SU-DHL-6 (cell line): Measurements from ENCODE around the gene PLIN5.

Source experiments
- H2AFZ ChIP-seq: fragments of 200-600 bp; sonication (generic); 2 replicates; pipeline ENCODE4 v1.6.1; 2014; ENCODE audit warnings: low read depth, mild to moderate bottlenecking, moderate library complexity, mixed read lengths, antibody characterized with exemption, low read length; ENCODE audit not compliant: severe bottlenecking
- H3F3A ChIP-seq: fragments of 200-600 bp; shearing (Covaris generic); 2 replicates; pipeline ENCODE4 v1.6.0; 2016; ENCODE audit warnings: antibody characterized with exemption, mild to moderate bottlenecking; ENCODE audit not compliant: insufficient read depth
- H3K27ac ChIP-seq: fragments of 200-600 bp; sonication (generic); 2 replicates; pipeline ENCODE4 v1.5.1; 2016; ENCODE audit warnings: low read depth, mild to moderate bottlenecking, low read length, moderate library complexity, mixed read lengths
- H3K27me3 ChIP-seq: fragments of 200-600 bp; sonication (generic), shearing (Covaris generic); 2 replicates; pipeline ENCODE4 v1.6.0; 2014; ENCODE audit warnings: mild to moderate bottlenecking, low read length
- H3K36me3 ChIP-seq: fragments of 200-600 bp; sonication (generic); 2 replicates; pipeline ENCODE4 v1.6.1; 2014; ENCODE audit warnings: mild to moderate bottlenecking, low read length, mixed read lengths
- H3K4me2 ChIP-seq: fragments of 300-600, 200-600 bp; shearing (Covaris generic), sonication (generic); 2 replicates; pipeline ENCODE4 v1.6.0; 2014; ENCODE audit warnings: low read length, low read depth, mild to moderate bottlenecking; ENCODE audit not compliant: poor library complexity, severe bottlenecking
- H3K4me3 ChIP-seq: fragments of 200-600 bp; sonication (generic); 2 replicates; pipeline ENCODE4 v1.5.1; 2014; ENCODE audit warnings: antibody characterized with exemption, low read length, mild to moderate bottlenecking, mixed read lengths; ENCODE audit not compliant: insufficient read depth, poor library complexity, severe bottlenecking
- H3K79me2 ChIP-seq: fragments of 200-600 bp; sonication (generic); 2 replicates; pipeline ENCODE4 v1.6.1; 2014; ENCODE audit warnings: mild to moderate bottlenecking, low read length, moderate library complexity; ENCODE audit not compliant: insufficient read depth
- H3K9ac ChIP-seq: fragments of 200-600 bp; sonication (generic); 2 replicates; pipeline ENCODE4 v1.7.0; 2014; ENCODE audit warnings: mild to moderate bottlenecking, low read length
- H3K9me2 ChIP-seq: fragments of 200-600 bp; sonication (generic); replicated peaks from 2 replicates; pipeline ENCODE4 v1.6.1; 2014; ENCODE audit warnings: low read length; ENCODE audit not compliant: insufficient read depth
- H3K9me3 ChIP-seq: fragments of 200-600 bp; sonication (generic); 2 replicates; pipeline ENCODE4 v1.6.1; 2014; ENCODE audit warnings: low read length, mixed read lengths; ENCODE audit not compliant: insufficient read depth
- H4K20me1 ChIP-seq: fragments of 200-600 bp; sonication (generic); 2 replicates; pipeline ENCODE4 v1.6.1; 2014; ENCODE audit warnings: low read depth, mild to moderate bottlenecking, antibody characterized with exemption, low read length, moderate library complexity, mixed read lengths
- EZH2phosphoT487 ChIP-seq: fragments of 200-600 bp; sonication (generic), shearing (Covaris generic); conservative IDR thresholded peaks from 2 replicates; pipeline ENCODE4 v1.6.1; 2018; ENCODE audit warnings: mild to moderate bottlenecking, antibody characterized with exemption, low read length, moderate library complexity, mixed read lengths
- TF ChIP-seq, protein P1 (sequence below): fragments of 200-600 bp; sonication (generic); IDR thresholded peaks from one replicate; pipeline ENCODE4 v1.5.1; 2017; ENCODE audit warnings: antibody characterized with exemption, mild to moderate bottlenecking, low read length, moderate library complexity; ENCODE audit not compliant: insufficient read depth, poor library complexity, severe bottlenecking

Gene PLIN5

DNA sequence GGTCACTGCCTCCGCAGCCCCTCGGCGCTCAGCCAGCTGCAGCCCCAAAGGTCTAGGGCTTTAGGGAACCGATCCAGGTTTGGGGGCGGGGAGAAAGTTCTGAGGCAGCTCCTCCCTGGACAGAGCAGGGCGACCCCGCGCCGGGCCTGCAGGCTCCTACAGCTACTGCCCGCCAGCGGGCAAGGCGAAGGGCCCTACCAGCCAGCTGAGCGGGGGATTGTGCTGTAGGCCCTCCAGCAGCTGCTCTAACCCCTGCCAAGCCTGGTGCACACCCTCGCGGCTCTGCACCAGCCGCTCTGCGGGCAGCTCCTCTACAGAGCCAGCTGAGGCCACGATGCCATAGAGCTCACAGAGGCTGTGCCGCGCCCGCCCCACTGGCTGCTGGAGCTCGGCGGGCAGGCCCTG lies 30.7 kb downstream of the PLIN5 start:
- no peaks in the 10 kb centered on the region for H3K36me3 ChIP-seq

GRCh38 chr19:4503825-4504170 lies 31.2 kb downstream of the PLIN5 start:
- H3K27ac ChIP-seq, result no peak overlapping the region
- H3K9ac ChIP-seq, result no peak overlapping the region
- no peaks in the 10 kb centered on the region for H4K20me1 ChIP-seq
- H3K79me2 ChIP-seq, result no peaks in the 10 kb centered on the region
- H3K9me2 ChIP-seq, result no peaks in the 10 kb centered on the region
- H2AFZ ChIP-seq, result no peak overlapping the region
- H3K4me3 ChIP-seq, result no peak overlapping the region
- H3K27me3 ChIP-seq, result no peaks in the 10 kb centered on the region
- TF ChIP-seq EZH2phosphoT487, result no peak
- TF ChIP-seq, protein P1, sequence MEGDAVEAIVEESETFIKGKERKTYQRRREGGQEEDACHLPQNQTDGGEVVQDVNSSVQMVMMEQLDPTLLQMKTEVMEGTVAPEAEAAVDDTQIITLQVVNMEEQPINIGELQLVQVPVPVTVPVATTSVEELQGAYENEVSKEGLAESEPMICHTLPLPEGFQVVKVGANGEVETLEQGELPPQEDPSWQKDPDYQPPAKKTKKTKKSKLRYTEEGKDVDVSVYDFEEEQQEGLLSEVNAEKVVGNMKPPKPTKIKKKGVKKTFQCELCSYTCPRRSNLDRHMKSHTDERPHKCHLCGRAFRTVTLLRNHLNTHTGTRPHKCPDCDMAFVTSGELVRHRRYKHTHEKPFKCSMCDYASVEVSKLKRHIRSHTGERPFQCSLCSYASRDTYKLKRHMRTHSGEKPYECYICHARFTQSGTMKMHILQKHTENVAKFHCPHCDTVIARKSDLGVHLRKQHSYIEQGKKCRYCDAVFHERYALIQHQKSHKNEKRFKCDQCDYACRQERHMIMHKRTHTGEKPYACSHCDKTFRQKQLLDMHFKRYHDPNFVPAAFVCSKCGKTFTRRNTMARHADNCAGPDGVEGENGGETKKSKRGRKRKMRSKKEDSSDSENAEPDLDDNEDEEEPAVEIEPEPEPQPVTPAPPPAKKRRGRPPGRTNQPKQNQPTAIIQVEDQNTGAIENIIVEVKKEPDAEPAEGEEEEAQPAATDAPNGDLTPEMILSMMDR, result no peak
- no peaks in the 10 kb centered on the region for H3K36me3 ChIP-seq
- no peaks in the 10 kb centered on the region for H3F3A ChIP-seq
- H3K9me3 ChIP-seq, result no peaks in the 10 kb centered on the region
- no peak overlapping the region for H3K4me2 ChIP-seq

More for the DNA sequence above, 30.7 kb downstream of the PLIN5 start:
- H3F3A ChIP-seq, result no peaks in the 10 kb centered on the region
- no peaks in the 10 kb centered on the region for H3K9me2 ChIP-seq
- no peaks in the 10 kb centered on the region for H3K27me3 ChIP-seq
- H4K20me1 ChIP-seq, result no peaks in the 10 kb centered on the region
- no peaks in the 10 kb centered on the region for H3K9me3 ChIP-seq
- no peak overlapping the region for H3K27ac ChIP-seq
- TF ChIP-seq, protein P1, result no peak
- no peak for TF ChIP-seq EZH2phosphoT487
- no peaks in the 10 kb centered on the region for H3K79me2 ChIP-seq
- H3K4me2 ChIP-seq, result no peak overlapping the region
- no peak overlapping the region for H3K4me3 ChIP-seq
- no peak overlapping the region for H2AFZ ChIP-seq
- H3K9ac ChIP-seq, result no peak overlapping the region

DNA sequence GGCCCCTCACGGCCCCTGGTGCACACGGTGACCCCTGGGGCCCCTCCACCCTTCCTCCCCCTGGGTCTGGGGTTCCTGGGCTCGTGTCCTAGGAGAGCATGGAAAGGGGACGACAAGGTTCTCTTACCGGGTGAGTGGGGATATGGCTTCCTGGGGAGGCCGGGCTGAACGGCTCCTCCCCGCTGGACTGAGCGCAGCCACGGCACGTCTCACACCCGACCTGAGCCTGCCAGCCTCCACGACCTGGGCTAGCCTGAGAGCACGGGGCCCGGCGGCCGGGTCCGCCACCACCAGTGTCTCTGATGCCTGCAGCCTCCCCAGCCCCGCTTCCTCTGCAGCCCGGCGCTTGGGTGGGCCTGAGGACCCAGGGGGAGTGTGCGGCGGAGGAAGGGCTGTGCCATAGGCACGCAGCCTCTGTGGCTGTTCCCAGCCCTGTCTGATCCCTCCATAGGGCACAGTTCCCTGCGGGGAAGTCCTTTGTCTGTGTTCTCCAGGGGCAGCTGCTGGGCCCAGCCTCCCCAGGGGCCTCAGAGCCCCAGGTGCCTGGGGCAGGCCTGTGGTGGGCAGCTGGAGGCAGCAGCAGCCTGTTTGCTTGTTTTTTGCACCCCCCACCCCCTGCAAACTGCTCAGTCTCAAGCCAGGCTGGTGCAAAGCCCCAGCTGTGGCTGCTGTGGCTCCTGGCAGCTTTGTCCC lies 31.7 kb downstream of the PLIN5 start:
- Histone ChIP-seq H3K36me3 (no peaks in the 10 kb centered on the region), H3F3A (no peaks in the 10 kb centered on the region), H3K27me3 (no peaks in the 10 kb centered on the region), H3K27ac (no peak overlapping the region), H3K9me3 (no peaks in the 10 kb centered on the region), H4K20me1 (no peaks in the 10 kb centered on the region), H3K4me3 (no peak overlapping the region), H3K9me2 (no peaks in the 10 kb centered on the region), H3K9ac (no peak overlapping the region), H3K4me2 (no peak overlapping the region), H3K79me2 (no peaks in the 10 kb centered on the region), H2AFZ (no peak overlapping the region)
- TF ChIP-seq, protein P1, result no peak
- TF ChIP-seq EZH2phosphoT487, result no peak
